Measurements from ENCODE around the gene WWTR1.

DNA sequence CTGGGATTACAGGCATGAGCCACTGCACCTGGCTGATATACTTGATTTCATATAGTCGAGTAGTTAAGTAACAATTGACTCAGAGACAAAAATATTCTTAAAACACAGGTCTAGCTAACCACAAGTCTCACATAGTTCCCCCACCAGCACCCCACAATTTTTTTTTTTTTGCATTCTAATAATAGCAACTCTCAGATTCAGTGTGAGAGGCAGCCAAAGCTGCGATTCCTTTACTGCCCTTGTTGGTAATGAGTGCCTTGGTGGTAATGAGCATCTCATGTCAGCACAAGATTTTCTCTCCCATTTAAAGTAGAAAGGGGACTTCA, 72.5 kb downstream of the WWTR1 start:
- TF ChIP-seq POLR2A (IDR thresholded peaks at IDR 0.05) (no peak), CTCF (IDR thresholded peaks at IDR 0.05) (no peak)
